H9 (cell line): ENCODE measurements around the gene TBC1D10B. TPM values are rescaled to one million over a fixed set of nuclear protein-coding genes. Genes with fewer than 3 reads are reported as not detected.

Source experiments
- DNase-seq: peaks from one replicate; pipeline ENCODE4 v3.0.0-alpha.2; 2017
- H2AFZ ChIP-seq: one replicate; pipeline ENCODE4 v1.6.1; 2013; ENCODE audit warnings: mild to moderate bottlenecking, low read length, control low read depth, moderate library complexity
- H2AK5ac ChIP-seq: 2 replicates; pipeline ENCODE4 v1.6.1; 2013; ENCODE audit warnings: low read length, control low read depth, mixed read lengths; ENCODE audit not compliant: insufficient read length
- H2BK120ac ChIP-seq: one replicate; pipeline ENCODE4 v1.6.1; 2013; ENCODE audit warnings: low read depth, mild to moderate bottlenecking, low read length, control low read depth, inconsistent platforms; ENCODE audit not compliant: poor library complexity, severe bottlenecking
- H2BK12ac ChIP-seq: 2 replicates; pipeline ENCODE4 v1.6.1; 2013; ENCODE audit warnings: low read length, control low read depth, mixed read lengths, low read depth; ENCODE audit not compliant: insufficient read length
- H2BK15ac ChIP-seq: 2 replicates; pipeline ENCODE4 v1.6.1; 2013; ENCODE audit warnings: low read depth, low read length, control low read depth
- H2BK20ac ChIP-seq: one replicate; pipeline ENCODE4 v1.6.1; 2013; ENCODE audit warnings: low read depth, mild to moderate bottlenecking, low read length, control low read depth, inconsistent platforms; ENCODE audit not compliant: poor library complexity, severe bottlenecking
- H2BK5ac ChIP-seq: 2 replicates; pipeline ENCODE4 v1.6.1; 2013; ENCODE audit warnings: low read length, control low read depth, mixed read lengths; ENCODE audit not compliant: insufficient read length
- H3K14ac ChIP-seq: 2 replicates; pipeline ENCODE4 v1.6.1; 2013; ENCODE audit warnings: low read length, control low read depth; ENCODE audit not compliant: insufficient read depth
- H3K18ac ChIP-seq: 2 replicates; pipeline ENCODE4 v1.6.1; 2013; ENCODE audit warnings: low read depth, mild to moderate bottlenecking, mixed read lengths, low read length, control low read depth; ENCODE audit not compliant: insufficient read length
- H3K23ac ChIP-seq: 2 replicates; pipeline ENCODE4 v1.6.1; 2013; ENCODE audit warnings: low read length, control low read depth, mixed read lengths, low read depth; ENCODE audit not compliant: insufficient read length
- H3K23me2 ChIP-seq: 2 replicates; pipeline ENCODE4 v1.6.1; 2013; ENCODE audit warnings: low read depth, mild to moderate bottlenecking, mixed read lengths, low read length, control low read depth; ENCODE audit not compliant: insufficient read length, poor library complexity, severe bottlenecking
- H3K27ac ChIP-seq: 2 replicates; pipeline ENCODE4 v1.5.1; 2013; ENCODE audit warnings: low read length, control low read depth, mixed read lengths, low read depth; ENCODE audit not compliant: insufficient read length
- H3K27me3 ChIP-seq: 2 replicates; pipeline ENCODE4 v1.6.1; 2013; ENCODE audit warnings: low read length, control low read depth, inconsistent platforms; ENCODE audit not compliant: insufficient read depth
- H3K4ac ChIP-seq: 2 replicates; pipeline ENCODE4 v1.6.1; 2013; ENCODE audit warnings: low read depth, mild to moderate bottlenecking, control low read depth, inconsistent platforms, low read length, moderate library complexity
- H3K4me1 ChIP-seq: 2 replicates; pipeline ENCODE4 v1.6.1; 2013; ENCODE audit warnings: low read length, control low read depth, inconsistent platforms; ENCODE audit not compliant: insufficient read depth
- H3K4me2 ChIP-seq: 2 replicates; pipeline ENCODE4 v1.6.1; 2013; ENCODE audit warnings: low read length, control low read depth, mixed read lengths; ENCODE audit not compliant: insufficient read length, insufficient read depth
- H3K56ac ChIP-seq: 2 replicates; pipeline ENCODE4 v1.6.1; 2013; ENCODE audit warnings: low read depth, mild to moderate bottlenecking, mixed read lengths, low read length, control low read depth; ENCODE audit not compliant: insufficient read length
- H3K79me1 ChIP-seq: 2 replicates; pipeline ENCODE4 v1.6.1; 2013; ENCODE audit warnings: low read depth, mild to moderate bottlenecking, moderate library complexity, low read length, control low read depth, inconsistent platforms; ENCODE audit not compliant: insufficient read depth, poor library complexity, severe bottlenecking
- H3K79me2 ChIP-seq: 2 replicates; pipeline ENCODE4 v1.6.1; 2013; ENCODE audit warnings: low read length, control low read depth, inconsistent platforms; ENCODE audit not compliant: insufficient read depth
- H3K9ac ChIP-seq: 2 replicates; pipeline ENCODE4 v1.6.1; 2013; ENCODE audit warnings: low read length, control low read depth, mixed read lengths; ENCODE audit not compliant: insufficient read length; ENCODE audit errors: extremely low read depth
- H3K9me3 ChIP-seq: one replicate; pipeline ENCODE4 v1.6.1; 2013; ENCODE audit warnings: low read depth, low read length, inconsistent platforms; ENCODE audit not compliant: control insufficient read depth
- H3T11ph ChIP-seq: one replicate; pipeline ENCODE4 v1.6.1; 2013; ENCODE audit warnings: mild to moderate bottlenecking, low read length, control low read depth, inconsistent platforms
- H4K20me1 ChIP-seq: one replicate; pipeline ENCODE4 v1.6.1; 2013; ENCODE audit not compliant: control insufficient read depth, insufficient read length, insufficient read depth
- H4K5ac ChIP-seq: 2 replicates; pipeline ENCODE4 v1.6.1; 2013; ENCODE audit warnings: low read depth, mild to moderate bottlenecking, mixed read lengths, low read length, control low read depth; ENCODE audit not compliant: insufficient read length
- H4K8ac ChIP-seq: replicated peaks from 2 replicates; pipeline ENCODE4 v1.6.1; 2013; ENCODE audit warnings: low read length, control low read depth, mixed read lengths, low read depth; ENCODE audit not compliant: insufficient read length
- H4K91ac ChIP-seq: 2 replicates; pipeline ENCODE4 v1.6.1; 2013; ENCODE audit warnings: low read depth, mild to moderate bottlenecking, moderate library complexity, mixed read lengths, low read length, control low read depth; ENCODE audit not compliant: insufficient read length
- H3K27ac Mint-ChIP-seq, 3 experiments: 2 replicates in 2 of 3; 3 replicates in 1 of 3; pipeline ENCODE4 v1.8.0; 2020 to 2021; ENCODE audit warnings: mixed read lengths in 3 of 3, mild to moderate bottlenecking in 1 of 3, moderate library complexity in 1 of 3
- H3K27me3 Mint-ChIP-seq: 2 replicates; pipeline ENCODE4 v1.8.0; 2021; ENCODE audit warnings: low read depth, mild to moderate bottlenecking, moderate library complexity, mixed read lengths
- H3K36me3 Mint-ChIP-seq, 3 experiments: 2 replicates in 2 of 3; 3 replicates in 1 of 3; pipeline ENCODE4 v1.8.0; 2020 to 2021; ENCODE audit warnings: low read depth in 3 of 3, mixed read lengths in 3 of 3; ENCODE audit not compliant: insufficient read depth in 1 of 3
- H3K4me1 Mint-ChIP-seq, 2 experiments: 2 replicates each; pipeline ENCODE4 v1.8.0; 2020; ENCODE audit warnings: mixed read lengths in 2 of 2
- H3K4me3 Mint-ChIP-seq, 2 experiments: 2 replicates in 1 of 2; 3 replicates in 1 of 2; pipeline ENCODE4 v1.8.0; 2020 to 2021; ENCODE audit warnings: mild to moderate bottlenecking in 2 of 2, mixed read lengths in 2 of 2, moderate library complexity in 1 of 2
- H3K9me3 Mint-ChIP-seq, 2 experiments: 2 replicates in 1 of 2; 3 replicates in 1 of 2; pipeline ENCODE4 v1.8.0; 2020; ENCODE audit warnings: mild to moderate bottlenecking in 2 of 2, mixed read lengths in 2 of 2, moderate library complexity in 1 of 2
- WGBS: extraction: QIAGEN DNeasy Blood & Tissue Kit; methylation state at CpG from one replicate; pipeline ENCODE4 v1.1.7; 2013; ENCODE audit warnings: missing lambda C conversion rate, low lambda C conversion rate, mixed read lengths; ENCODE audit not compliant: insufficient read length; ENCODE audit errors: extremely low coverage; 5-methylcytosine and 5-hydroxymethylcytosine counted together
- total RNA-seq: library from RNA; stranded (reverse); gene quantifications from 2 replicates; pipeline ENCODE4 v1.2.1, GENCODE V29; 2021
- TF ChIP-seq, protein P1 (sequence below): fragments of 200-600 bp; sonication (generic); conservative IDR thresholded peaks from 3 replicates; pipeline ENCODE4 v1.8.0; 2021; ENCODE audit warnings: antibody characterized with exemption, mild to moderate bottlenecking

The TBC1D10B gene
- total RNA-seq, 1 experiment from 2014 or later, result 25.6 TPM

DNA sequence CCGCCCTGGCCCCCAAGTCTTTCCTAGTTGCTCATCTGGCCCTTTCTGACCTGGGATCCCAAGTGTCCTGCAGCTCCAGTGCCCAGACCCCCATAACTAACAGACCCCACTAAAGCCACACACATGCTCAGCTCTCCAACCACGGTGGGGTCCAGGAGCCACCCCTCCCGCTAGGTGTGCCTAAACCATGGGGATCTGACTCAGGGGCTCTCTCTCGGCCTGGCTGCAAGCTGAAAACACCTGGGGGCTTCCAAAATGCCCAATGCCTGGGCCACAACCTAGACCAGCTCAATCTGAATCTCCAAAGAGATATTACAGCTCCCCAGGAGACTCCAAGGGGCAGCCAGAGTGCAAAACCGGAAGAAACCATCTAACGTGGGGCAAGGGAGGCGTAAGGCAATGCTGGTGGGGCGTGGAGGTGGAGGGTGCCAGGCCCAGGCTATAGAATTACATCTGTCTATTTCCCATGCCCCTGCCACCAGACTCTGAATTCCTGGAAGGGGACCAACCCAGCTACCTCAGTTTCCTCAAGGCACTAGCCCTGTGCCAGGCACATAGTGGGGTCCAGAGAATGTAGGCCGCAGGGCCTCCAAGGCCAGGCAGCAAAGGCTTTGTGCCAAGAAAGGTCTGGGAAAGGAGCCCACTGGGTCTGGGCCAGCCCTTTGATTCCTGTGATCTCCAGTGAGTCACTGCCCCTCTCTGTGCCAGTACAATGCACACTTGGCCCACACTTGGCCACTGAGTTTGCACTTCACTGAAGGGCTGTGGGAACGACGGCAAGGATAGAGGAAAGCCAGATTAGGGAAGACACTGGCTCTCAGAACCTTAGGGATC is 18.5 kb downstream of the TBC1D10B start:
- peaks cover 25 to 56% (median 49%) of the 10 kb centered on the region in 3 experiments; a peak in 6 of 7 replicates for H3K36me3 Mint-ChIP-seq
- WGBS, result no CpG with 5 or more reads among the region's 11 CpGs
- H3K9me3 ChIP-seq, result no peaks in the 10 kb centered on the region
- H3K18ac ChIP-seq, result no peak overlapping the region
- no peak overlapping the region for H3K56ac ChIP-seq
- H4K5ac ChIP-seq, result no peak overlapping the region
- H3K27ac Mint-ChIP-seq, result no peak overlapping the region
- H2BK12ac ChIP-seq, result no peak overlapping the region
- peaks cover 14 to 17% of the 10 kb centered on the region in 2 experiments for H3K4me1 Mint-ChIP-seq
- no peaks in the 10 kb centered on the region for H4K20me1 ChIP-seq
- no peak overlapping the region for H2BK15ac ChIP-seq
- H3K9me3 Mint-ChIP-seq, result no peaks in the 10 kb centered on the region
- H2BK120ac ChIP-seq, result no peak overlapping the region
- H3T11ph ChIP-seq, result no peak overlapping the region
- no peaks in the 10 kb centered on the region for H3K27me3 ChIP-seq
- H3K4ac ChIP-seq, result no peak overlapping the region
- H3K79me1 ChIP-seq, result peaks cover 8% of the 10 kb centered on the region
- H3K4me1 ChIP-seq, result no peaks in the 10 kb centered on the region
- no peak overlapping the region for H2AK5ac ChIP-seq
- no peaks in the 10 kb centered on the region; the same call in 1 of the 2 replicates for H3K27me3 Mint-ChIP-seq
- no peak overlapping the region for H3K14ac ChIP-seq
- no peak overlapping the region for H2BK20ac ChIP-seq
- peaks cover 13% of the 10 kb centered on the region for H3K23me2 ChIP-seq
- H3K79me2 ChIP-seq, result peaks cover 3% of the 10 kb centered on the region; the same call in 1 of the 2 replicates
- no peak overlapping the region for H4K8ac ChIP-seq
- no peak overlapping the region for H3K27ac ChIP-seq
- peak overlapping the region in 1 of 2 experiments; percentile 51; a peak in 1 of 5 replicates for H3K4me3 Mint-ChIP-seq
- H2AFZ ChIP-seq, result no peak overlapping the region
- H2BK5ac ChIP-seq, result no peak overlapping the region
- H3K23ac ChIP-seq, result no peak overlapping the region
- no peak for DNase-seq
- TF ChIP-seq, protein P1, sequence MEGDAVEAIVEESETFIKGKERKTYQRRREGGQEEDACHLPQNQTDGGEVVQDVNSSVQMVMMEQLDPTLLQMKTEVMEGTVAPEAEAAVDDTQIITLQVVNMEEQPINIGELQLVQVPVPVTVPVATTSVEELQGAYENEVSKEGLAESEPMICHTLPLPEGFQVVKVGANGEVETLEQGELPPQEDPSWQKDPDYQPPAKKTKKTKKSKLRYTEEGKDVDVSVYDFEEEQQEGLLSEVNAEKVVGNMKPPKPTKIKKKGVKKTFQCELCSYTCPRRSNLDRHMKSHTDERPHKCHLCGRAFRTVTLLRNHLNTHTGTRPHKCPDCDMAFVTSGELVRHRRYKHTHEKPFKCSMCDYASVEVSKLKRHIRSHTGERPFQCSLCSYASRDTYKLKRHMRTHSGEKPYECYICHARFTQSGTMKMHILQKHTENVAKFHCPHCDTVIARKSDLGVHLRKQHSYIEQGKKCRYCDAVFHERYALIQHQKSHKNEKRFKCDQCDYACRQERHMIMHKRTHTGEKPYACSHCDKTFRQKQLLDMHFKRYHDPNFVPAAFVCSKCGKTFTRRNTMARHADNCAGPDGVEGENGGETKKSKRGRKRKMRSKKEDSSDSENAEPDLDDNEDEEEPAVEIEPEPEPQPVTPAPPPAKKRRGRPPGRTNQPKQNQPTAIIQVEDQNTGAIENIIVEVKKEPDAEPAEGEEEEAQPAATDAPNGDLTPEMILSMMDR, result no peak
- H3K4me2 ChIP-seq, result no peak overlapping the region
- H4K91ac ChIP-seq, result no peak overlapping the region
- H3K9ac ChIP-seq, result no peak overlapping the region
